ENCODE results near the gene DNMT3B. TPM values are rescaled to one million over a fixed set of nuclear protein-coding genes. Genes with fewer than 3 reads are reported as not detected.

The DNMT3B gene
- polyA plus RNA-seq, 1 experiment = 1.3 TPM

- Histone ChIP-seq H3K4me3 (ENCODE audit: low read depth, low read length) (no peak overlapping the region), H3K36me3 (ENCODE audit: control insufficient read depth, insufficient read depth, low read length) (peaks cover 1% of the 10 kb centered on the region; the same call in 1 of the 2 replicates), H3K27me3 (ENCODE audit: control insufficient read depth, insufficient read depth, low read length) (no peaks in the 10 kb centered on the region)
- no peak for TF ChIP-seq CTCF (IDR thresholded peaks at IDR 0.05; ENCODE audit: insufficient read depth, low read depth, low read length)
- ChIA-PET CTCF (interaction anchor here (1.2 to 3.6 kb wide), 4 partner anchors 10 to 53 kb away, joined by 3 to 9 read pairs (median 4); no protein-coding TSS in a partner anchor), POLR2A (interaction anchor here (0.6 kb wide), 2 partner anchors 10 to 77 kb away, joined by 3 to 5 read pairs; no protein-coding TSS in a partner anchor)
- peak; percentile 60 for DNase-seq (ENCODE audit: low read depth)
Measured at GRCh38 chr20:32737371-32738223, 24.6 kb upstream of the DNMT3B start.

GRCh38 chr20:32741151-32741550 lies 21.0 kb upstream of the DNMT3B start:
- H3K4me3 ChIP-seq (ENCODE audit: low read depth, low read length) = no peak overlapping the region
- H3K36me3 ChIP-seq (ENCODE audit: control insufficient read depth, insufficient read depth, low read length) = peaks cover 1% of the 10 kb centered on the region; the same call in 1 of the 2 replicates
- DNase-seq (ENCODE audit: low read depth) = no peak
- POLR2A ChIA-PET = no interaction called here
- CTCF ChIA-PET = interaction anchor here (1.4 kb wide), 1 partner anchor 38 kb away, joined by 3 read pairs; no protein-coding TSS in a partner anchor
- H3K27me3 ChIP-seq (ENCODE audit: control insufficient read depth, insufficient read depth, low read length) = no peaks in the 10 kb centered on the region
- TF ChIP-seq CTCF (IDR thresholded peaks at IDR 0.05; ENCODE audit: insufficient read depth, low read depth, low read length) = no peak

GRCh38 chr20:32742322-32743236 lies 19.6 kb upstream of the DNMT3B start:
- no peak for TF ChIP-seq CTCF (IDR thresholded peaks at IDR 0.05; ENCODE audit: insufficient read depth, low read depth, low read length)
- POLR2A ChIA-PET = no interaction called here
- peaks cover 1% of the 10 kb centered on the region; the same call in 1 of the 2 replicates for H3K36me3 ChIP-seq (ENCODE audit: control insufficient read depth, insufficient read depth, low read length)
- CTCF ChIA-PET = interaction anchor here (0.6 to 2.1 kb wide), 9 partner anchors 12 to 151 kb away, joined by 3 to 11 read pairs (median 3); partner anchors contain the start of gene C20orf203
- no peaks in the 10 kb centered on the region for H3K27me3 ChIP-seq (ENCODE audit: control insufficient read depth, insufficient read depth, low read length)
- DNase-seq (ENCODE audit: low read depth) = no peak
- H3K4me3 ChIP-seq (ENCODE audit: low read depth, low read length) = peak overlapping the region; percentile 84

GRCh38 chr20:32743237-32744112 lies 18.7 kb upstream of the DNMT3B start, which contains the start of gene COMMD7:
Gene COMMD7 (minus strand): TSS chr20:32743467. CDS start chr20:32743391, 76 bp downstream.
- POLR2A ChIA-PET = no interaction called here
- no peak for DNase-seq (ENCODE audit: low read depth)
- TF ChIP-seq CTCF (IDR thresholded peaks at IDR 0.05; ENCODE audit: insufficient read depth, low read depth, low read length) = no peak

More at GRCh38 chr20:32743237-32744112, 18.7 kb upstream of the DNMT3B start, which contains the start of gene COMMD7:
- H3K4me3 ChIP-seq (ENCODE audit: low read depth, low read length) = peak within 1 kb of the TSS; percentile 84
- H3K27me3 ChIP-seq (ENCODE audit: control insufficient read depth, insufficient read depth, low read length) = no peaks in the 10 kb centered on the region
- peaks cover 1% of the 10 kb centered on the region; the same call in 1 of the 2 replicates for H3K36me3 ChIP-seq (ENCODE audit: control insufficient read depth, insufficient read depth, low read length)
- CTCF ChIA-PET = interaction anchor here (0.6 to 2.1 kb wide), 7 partner anchors 11 to 69 kb away, joined by 3 to 11 read pairs (median 3); partner anchors contain the start of gene C20orf203
